Thymus (tissue), 11 donors: ENCODE results near the gene PDGFA. TPM values are rescaled to one million over a fixed set of nuclear protein-coding genes. Genes with fewer than 3 reads are reported as not detected.
A peak's percentile ranks its signal among the peaks of the same experiment; 100 is the strongest.

ENCODE experiments used
- DNase-seq, 9 donors: peaks; one replicate each; pipeline ENCODE4 v3.0.0-alpha.2; 2013; ENCODE audit warnings: low spot score in 9 of 9, low read depth in 6 of 9, missing footprints in 1 of 9
- H3K27ac ChIP-seq, 2 donors: one replicate each; pipeline ENCODE4 v1.5.1; 2013; ENCODE audit warnings: control low read depth in 1 of 2, low read depth in 1 of 2, low read length in 1 of 2, mild to moderate bottlenecking in 1 of 2, moderate library complexity in 1 of 2
- H3K27me3 ChIP-seq, 2 donors: one replicate each; pipeline ENCODE4 v1.5.1; 2013; ENCODE audit warnings: low read length in 1 of 2; ENCODE audit not compliant: control insufficient read depth in 2 of 2, insufficient read depth in 1 of 2
- H3K36me3 ChIP-seq, 2 donors: one replicate each; pipeline ENCODE4 v1.5.1; 2013; ENCODE audit warnings: low read length in 1 of 2, mild to moderate bottlenecking in 1 of 2, moderate library complexity in 1 of 2; ENCODE audit not compliant: control insufficient read depth in 2 of 2, insufficient read depth in 2 of 2
- H3K4me1 ChIP-seq, 2 donors: one replicate each; pipeline ENCODE4 v1.5.1; 2013; ENCODE audit warnings: low read length in 2 of 2; ENCODE audit not compliant: control insufficient read depth in 2 of 2, insufficient read depth in 2 of 2
- H3K4me3 ChIP-seq, 2 donors: one replicate each; pipeline ENCODE4 v1.5.1; 2013; ENCODE audit warnings: low read length in 2 of 2, control low read depth in 1 of 2, mild to moderate bottlenecking in 1 of 2
- H3K9me3 ChIP-seq, 2 donors: one replicate each; pipeline ENCODE4 v1.5.1; 2013; ENCODE audit warnings: low read length in 1 of 2, mild to moderate bottlenecking in 1 of 2; ENCODE audit not compliant: control insufficient read depth in 2 of 2, insufficient read depth in 1 of 2
- WGBS: extraction: QIAGEN DNeasy Blood & Tissue Kit; methylation state at CpG from one replicate; pipeline ENCODE4 v1.1.7; 2013; 5-methylcytosine and 5-hydroxymethylcytosine counted together
- polyA plus RNA-seq: library from polyadenylated mRNA; stranded (reverse); fragments of 200-250 nt; gene quantifications from one replicate; pipeline ENCODE4 v1.2.3, GENCODE V29; 2013
- total RNA-seq: library from RNA; stranded (reverse); fragments of 120-200 nt; gene quantifications from one replicate; pipeline ENCODE4 v1.2.4, GENCODE V29; 2013
- donor health status: healthy.

The PDGFA gene
- total and polyA plus RNA-seq, 2 donors = 8.1 to 15.1 TPM

DNA sequence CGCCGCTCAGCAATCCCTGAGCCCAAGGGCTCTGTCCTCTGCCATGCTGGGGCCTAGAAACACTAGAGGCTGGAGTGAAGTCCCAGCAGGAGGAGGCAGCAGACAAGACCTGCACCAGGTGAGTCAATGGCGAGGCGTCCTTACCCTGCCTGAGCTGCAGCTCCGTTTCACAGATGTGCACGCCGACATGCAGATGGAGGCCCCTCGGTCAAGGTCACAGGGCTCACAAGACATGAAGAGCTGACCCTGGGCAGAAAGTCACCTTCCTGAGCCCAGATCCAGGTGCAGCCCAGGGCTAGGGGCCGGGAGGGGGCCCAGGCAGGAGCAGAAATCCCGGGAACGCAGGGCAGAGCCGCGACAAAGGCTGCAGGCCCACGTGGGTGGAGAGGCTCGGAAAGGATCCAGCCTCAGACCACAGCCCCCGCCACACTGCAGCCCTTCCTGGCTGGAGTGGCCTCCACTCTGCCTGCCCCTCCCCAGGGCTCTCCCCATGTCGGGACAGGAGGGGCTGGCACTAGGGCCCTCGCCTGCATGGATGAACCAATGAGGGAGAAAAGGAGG, 23.8 kb downstream of the PDGFA start:
- H3K9me3 ChIP-seq = peaks cover 2 to 21% of the 10 kb centered on the region in 2 donors
- no peaks in the 10 kb centered on the region for H3K27me3 ChIP-seq
- H3K36me3 ChIP-seq = no peaks in the 10 kb centered on the region
- 94% methylated on average over 18 of the region's 18 CpGs for WGBS
- peak overlapping the region; percentile 47 to 64 for H3K27ac ChIP-seq
- H3K4me3 ChIP-seq = no peak overlapping the region
- H3K4me1 ChIP-seq = peaks cover 0 to 32% of the 10 kb centered on the region in 2 donors
- DNase-seq = no peak

- H3K27me3 ChIP-seq = peaks cover 0 to 1% of the 10 kb centered on the region in 2 donors
- H3K27ac ChIP-seq = peak overlapping the region in 1 of 2 donors; percentile 64
- H3K4me3 ChIP-seq = no peak overlapping the region
- 96% methylated on average over 9 of the region's 9 CpGs for WGBS
- peaks cover 0 to 37% of the 10 kb centered on the region in 2 donors for H3K4me1 ChIP-seq
- H3K9me3 ChIP-seq = peaks cover 2 to 21% of the 10 kb centered on the region in 2 donors
- H3K36me3 ChIP-seq = no peaks in the 10 kb centered on the region
- DNase-seq = no peak
Measured at GRCh38 chr7:495326-495725, 24.3 kb downstream of the PDGFA start.

DNA sequence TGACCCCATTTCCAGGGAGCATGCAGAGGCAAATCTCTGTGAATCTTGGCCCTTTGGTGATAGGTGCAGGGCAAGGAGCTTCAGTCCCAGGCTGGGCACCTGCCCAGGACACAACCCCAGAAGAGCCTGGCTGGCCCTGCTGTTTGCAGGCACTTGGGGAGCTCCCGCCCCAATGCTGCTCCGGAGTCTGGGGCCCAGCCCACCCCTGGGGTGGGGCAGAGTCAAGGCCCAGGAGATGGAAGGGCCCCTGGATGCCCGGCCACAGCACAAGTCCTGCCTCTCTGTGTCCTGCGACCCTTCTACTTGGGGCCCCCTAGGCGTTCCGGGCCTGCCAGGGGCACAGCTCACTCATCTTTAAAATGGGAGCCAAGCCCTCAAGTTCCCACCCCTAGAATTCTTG, 24.7 kb downstream of the PDGFA start:
- Histone ChIP-seq H3K27ac (no peak overlapping the region), H3K4me1 (peaks cover 0 to 41% of the 10 kb centered on the region in 2 donors), H3K27me3 (peaks cover 0 to 2% of the 10 kb centered on the region in 2 donors), H3K4me3 (no peak overlapping the region), H3K9me3 (peaks cover 2 to 21% of the 10 kb centered on the region in 2 donors), H3K36me3 (no peaks in the 10 kb centered on the region)
- 86% methylated on average over 6 of the region's 6 CpGs for WGBS
- DNase-seq = no peak

DNA sequence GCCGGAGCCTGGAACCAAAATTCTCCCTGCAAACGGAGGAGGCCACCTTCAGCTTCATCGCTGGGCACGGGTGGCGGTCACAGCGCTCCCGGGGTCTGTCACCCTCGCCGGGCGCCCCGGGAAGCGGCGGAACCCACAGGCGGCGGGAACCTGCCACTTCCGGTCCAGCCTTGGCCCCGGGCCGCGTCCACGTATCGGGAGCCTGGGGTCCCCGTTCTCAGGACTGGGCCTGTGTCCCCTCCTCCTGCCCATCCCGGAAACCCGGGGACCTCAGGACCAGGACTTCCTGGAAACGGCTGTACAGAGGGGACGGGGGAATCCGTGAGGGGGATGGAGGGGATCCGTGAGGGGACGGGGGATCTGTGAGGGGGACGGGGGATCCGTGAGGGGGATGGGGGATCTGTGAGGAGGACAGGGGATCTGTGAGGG, 25.4 kb downstream of the PDGFA start:
- Histone ChIP-seq H3K4me3 (no peak overlapping the region), H3K27me3 (peaks cover 0 to 2% of the 10 kb centered on the region in 2 donors), H3K9me3 (peaks cover 2 to 21% of the 10 kb centered on the region in 2 donors), H3K4me1 (peaks cover 0 to 42% of the 10 kb centered on the region in 2 donors), H3K36me3 (no peaks in the 10 kb centered on the region), H3K27ac (no peak overlapping the region)
- 90% methylated on average over 31 of the region's 31 CpGs for WGBS
- DNase-seq = no peak

DNA sequence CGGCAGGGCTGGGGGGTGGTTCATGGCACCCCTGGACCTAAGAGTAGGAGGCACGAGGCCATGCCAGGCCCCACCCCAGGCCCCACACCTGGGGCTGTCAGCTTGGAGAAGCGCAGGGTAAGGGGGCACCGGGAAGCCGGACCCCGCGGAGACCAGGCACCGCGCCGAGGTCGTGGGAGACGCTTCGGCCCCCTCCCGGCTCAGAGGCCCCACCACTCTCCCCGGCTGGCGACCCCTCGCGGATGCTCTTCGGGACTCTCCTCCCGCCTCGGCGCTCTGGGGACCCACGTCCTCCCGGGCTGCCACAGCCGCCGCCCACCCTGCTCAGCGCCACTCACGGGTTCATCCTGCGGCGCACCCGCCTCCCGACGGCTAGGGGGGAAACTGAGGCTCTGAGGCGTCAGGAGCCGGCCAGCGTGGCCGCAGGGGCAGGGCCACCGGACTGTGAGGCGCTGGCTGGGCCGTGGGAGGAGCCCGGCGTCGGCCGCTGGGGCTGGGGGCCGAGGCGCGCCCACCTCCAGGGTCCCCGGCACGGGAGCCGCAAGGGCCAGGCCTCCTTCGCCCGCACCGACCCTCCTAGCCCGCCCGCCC, 25.9 kb downstream of the PDGFA start:
- Histone ChIP-seq H3K36me3 (no peaks in the 10 kb centered on the region), H3K27ac (no peak overlapping the region), H3K4me1 (peaks cover 0 to 41% of the 10 kb centered on the region in 2 donors), H3K9me3 (peaks cover 2 to 17% of the 10 kb centered on the region in 2 donors), H3K4me3 (no peak overlapping the region), H3K27me3 (peaks cover 0 to 2% of the 10 kb centered on the region in 2 donors)
- DNase-seq = no peak
- WGBS = 94% methylated on average over 55 of the region's 55 CpGs

DNA sequence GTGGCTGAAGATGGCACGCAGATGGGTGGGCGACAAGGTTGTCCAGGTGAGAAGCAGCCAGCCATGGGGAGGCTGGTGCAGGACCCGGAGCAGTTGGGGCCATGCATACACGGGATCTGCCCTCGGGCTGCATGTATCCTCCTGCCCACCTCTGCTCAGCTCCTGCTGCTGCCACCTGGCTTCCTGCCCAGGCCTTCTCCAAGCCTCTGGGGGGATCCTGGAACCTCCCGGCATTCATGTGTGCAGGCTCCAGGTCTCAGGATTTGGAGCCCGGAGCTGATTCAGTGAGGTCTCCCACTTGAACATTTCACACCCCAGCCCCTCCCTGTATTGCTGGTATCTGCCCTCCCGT, 27.0 kb downstream of the PDGFA start:
- Histone ChIP-seq H3K9me3 (peaks cover 2 to 15% of the 10 kb centered on the region in 2 donors), H3K36me3 (no peaks in the 10 kb centered on the region), H3K4me1 (peaks cover 0 to 33% of the 10 kb centered on the region in 2 donors), H3K27ac (no peak overlapping the region), H3K27me3 (peaks cover 0 to 2% of the 10 kb centered on the region in 2 donors), H3K4me3 (no peak overlapping the region)
- no peak for DNase-seq
- 97% methylated on average over 8 of the region's 8 CpGs for WGBS

DNA sequence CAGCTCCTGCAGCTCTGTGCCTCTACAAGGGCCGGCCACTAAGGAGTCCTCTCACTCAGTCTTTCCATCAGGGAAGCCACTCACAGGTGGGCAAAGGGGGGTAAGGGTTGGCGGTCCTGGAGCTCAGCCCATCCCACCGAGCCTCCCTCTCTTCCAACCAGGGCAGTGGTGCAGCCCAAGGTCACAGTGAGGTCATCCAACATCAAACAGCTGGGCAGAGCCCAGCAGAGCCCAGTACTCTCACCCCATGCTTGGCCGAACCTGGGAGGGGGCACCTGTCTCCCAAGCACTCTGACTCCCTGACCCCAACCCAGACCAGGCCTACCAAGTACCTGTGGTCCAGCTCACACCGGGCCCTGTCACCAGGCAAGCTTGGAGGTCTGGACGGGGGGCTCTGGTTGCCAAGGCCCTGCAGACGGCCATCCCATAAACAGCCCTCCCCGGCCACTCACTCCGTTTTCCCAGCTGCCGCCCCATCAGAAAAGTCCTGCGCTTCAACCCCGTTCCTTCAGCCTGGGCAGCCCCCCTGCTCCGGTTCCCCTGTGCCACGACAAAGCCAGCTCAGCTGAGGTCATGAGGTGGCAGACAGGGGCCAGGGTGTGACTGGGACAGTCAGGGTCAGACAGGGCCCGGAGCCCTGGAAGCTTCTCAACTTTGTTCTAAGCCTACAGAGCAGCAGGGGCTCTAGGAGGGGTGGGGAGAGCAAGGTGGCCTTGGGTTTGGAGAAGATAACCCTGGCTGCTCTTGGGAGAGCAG, 27.5 kb downstream of the PDGFA start:
- no peak for DNase-seq
- H3K27me3 ChIP-seq = peaks cover 0 to 2% of the 10 kb centered on the region in 2 donors
- H3K27ac ChIP-seq = no peak overlapping the region
- 96% methylated on average over 15 of the region's 15 CpGs for WGBS
- peaks cover 0 to 33% of the 10 kb centered on the region in 2 donors for H3K4me1 ChIP-seq
- no peak overlapping the region for H3K4me3 ChIP-seq
- H3K36me3 ChIP-seq = no peaks in the 10 kb centered on the region
- H3K9me3 ChIP-seq = peaks cover 2 to 15% of the 10 kb centered on the region in 2 donors

DNA sequence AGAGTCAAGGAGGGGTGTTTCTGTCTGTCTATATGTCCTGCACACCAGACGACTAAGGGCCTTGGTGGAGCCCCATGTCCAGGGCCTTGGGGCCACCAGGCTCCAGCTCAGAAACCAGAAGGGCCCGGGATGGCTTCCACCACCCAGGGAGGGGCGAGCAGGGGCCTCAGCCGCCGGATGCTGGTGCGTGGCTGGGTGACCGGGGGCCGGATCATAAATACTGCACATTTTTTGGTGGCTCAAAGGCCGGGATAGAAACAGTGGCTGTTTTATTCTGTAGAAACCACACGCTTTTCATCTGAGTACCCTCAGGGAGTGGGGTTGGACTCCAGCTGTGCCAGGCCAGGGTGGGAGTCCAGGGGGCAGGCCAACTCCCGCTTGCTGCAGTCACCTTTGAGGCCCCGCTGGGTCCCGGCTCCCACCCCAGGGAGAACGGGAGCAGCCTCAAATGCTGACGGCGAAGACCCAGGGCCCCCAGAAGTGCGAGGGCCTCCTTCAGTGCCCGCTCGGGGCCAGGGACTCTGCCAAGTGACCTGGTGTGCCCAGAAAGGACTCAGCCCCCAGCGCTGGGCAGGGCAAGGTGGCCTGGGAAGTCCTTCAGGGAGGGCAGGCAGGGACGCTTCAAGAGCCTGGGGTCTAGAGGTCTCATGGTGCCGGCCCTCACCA, 28.2 kb downstream of the PDGFA start:
- H3K4me3 ChIP-seq = no peak overlapping the region
- DNase-seq = no peak
- H3K36me3 ChIP-seq = no peaks in the 10 kb centered on the region
- H3K27me3 ChIP-seq = peaks cover 0 to 2% of the 10 kb centered on the region in 2 donors
- no peak overlapping the region for H3K27ac ChIP-seq
- peaks cover 2 to 15% of the 10 kb centered on the region in 2 donors for H3K9me3 ChIP-seq
- H3K4me1 ChIP-seq = peaks cover 0 to 28% of the 10 kb centered on the region in 2 donors
- 90% methylated on average over 22 of the region's 22 CpGs for WGBS
